ENCODE measurements around the gene C4BPA. TPM values are rescaled to one million over a fixed set of nuclear protein-coding genes. Genes with fewer than 3 reads are reported as not detected.

Gene C4BPA
- total and polyA plus RNA-seq, 2 of the 8 experiments (the other 6 are each of a cell fraction or from before 2014, with no cell fraction given): not detected

GRCh38 chr1:207172885-207173284, 68.9 kb downstream of the C4BPA start (continued):
- TF ChIP-seq ATF2 (IDR thresholded peaks at IDR 0.05; ENCODE audit: low read length) (no peak), EGR1 (IDR thresholded peaks at IDR 0.05; ENCODE audit: borderline replicate concordance, low read depth, low read length) (no peak), FOSL1 (IDR thresholded peaks at IDR 0.05; ENCODE audit: insufficient read depth, low read depth, low read length) (no peak), POU5F1 (IDR thresholded peaks at IDR 0.05; ENCODE audit: low read depth, low read length) (no peak)
- TF ChIP-seq, protein P1, sequence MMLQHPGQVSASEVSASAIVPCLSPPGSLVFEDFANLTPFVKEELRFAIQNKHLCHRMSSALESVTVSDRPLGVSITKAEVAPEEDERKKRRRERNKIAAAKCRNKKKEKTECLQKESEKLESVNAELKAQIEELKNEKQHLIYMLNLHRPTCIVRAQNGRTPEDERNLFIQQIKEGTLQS (IDR thresholded peaks at IDR 0.05; ENCODE audit: insufficient read depth, low read depth, low read length): no peak
